VCaP (cell line): ENCODE results near the gene SLC16A12.

ENCODE experiments used
- H3K27ac ChIP-seq: fragments of 450-650 bp; 2 replicates; pipeline ENCODE4 v1.5.1; 2017
- CTCF ChIP-seq: fragments of 450-650 bp; conservative IDR thresholded peaks from 2 replicates; pipeline ENCODE4 v1.5.1; 2017; ENCODE audit warnings: mild to moderate bottlenecking, moderate library complexity

Gene SLC16A12

DNA sequence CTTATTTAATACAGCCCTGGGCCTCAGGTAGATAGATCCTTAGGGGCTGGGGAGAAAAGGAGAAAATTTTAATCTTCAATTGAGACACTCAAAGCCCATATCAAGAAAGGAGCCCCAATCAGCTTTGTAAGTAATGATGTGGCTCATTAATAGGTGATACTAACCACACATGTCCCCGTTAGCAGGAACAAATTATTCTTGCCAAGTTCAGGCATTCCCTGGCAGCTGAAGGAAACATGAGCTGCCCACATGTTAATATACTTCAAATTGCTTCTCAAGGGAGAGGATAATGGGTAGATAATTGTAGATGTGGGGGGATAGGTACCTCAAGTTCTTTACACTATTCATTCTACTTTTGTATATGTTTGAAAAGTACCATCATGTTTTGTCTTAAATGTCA lies 106.5 kb downstream of the SLC16A12 start:
- no peak overlapping the region for H3K27ac ChIP-seq
- TF ChIP-seq CTCF = no peak

DNA sequence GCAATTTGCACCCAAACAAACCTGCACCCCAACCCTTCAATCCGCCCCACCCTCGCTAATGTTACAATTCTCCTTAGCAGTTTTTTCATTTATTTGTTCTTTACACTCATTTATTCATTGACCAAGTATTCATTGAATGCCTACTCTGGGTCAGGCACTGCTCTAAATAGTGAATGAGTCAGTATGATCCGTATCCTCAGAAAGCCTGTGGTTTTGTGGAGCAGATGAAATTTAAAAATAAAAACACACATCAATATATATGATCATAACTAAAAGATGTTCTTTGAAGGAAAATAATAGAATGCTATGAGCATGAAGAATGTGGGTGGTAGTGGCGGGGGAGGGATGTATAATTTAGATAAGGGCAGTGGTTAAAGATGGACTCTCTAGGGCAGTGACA lies 107.8 kb downstream of the SLC16A12 start:
- H3K27ac ChIP-seq = no peak overlapping the region
- TF ChIP-seq CTCF = no peak

DNA sequence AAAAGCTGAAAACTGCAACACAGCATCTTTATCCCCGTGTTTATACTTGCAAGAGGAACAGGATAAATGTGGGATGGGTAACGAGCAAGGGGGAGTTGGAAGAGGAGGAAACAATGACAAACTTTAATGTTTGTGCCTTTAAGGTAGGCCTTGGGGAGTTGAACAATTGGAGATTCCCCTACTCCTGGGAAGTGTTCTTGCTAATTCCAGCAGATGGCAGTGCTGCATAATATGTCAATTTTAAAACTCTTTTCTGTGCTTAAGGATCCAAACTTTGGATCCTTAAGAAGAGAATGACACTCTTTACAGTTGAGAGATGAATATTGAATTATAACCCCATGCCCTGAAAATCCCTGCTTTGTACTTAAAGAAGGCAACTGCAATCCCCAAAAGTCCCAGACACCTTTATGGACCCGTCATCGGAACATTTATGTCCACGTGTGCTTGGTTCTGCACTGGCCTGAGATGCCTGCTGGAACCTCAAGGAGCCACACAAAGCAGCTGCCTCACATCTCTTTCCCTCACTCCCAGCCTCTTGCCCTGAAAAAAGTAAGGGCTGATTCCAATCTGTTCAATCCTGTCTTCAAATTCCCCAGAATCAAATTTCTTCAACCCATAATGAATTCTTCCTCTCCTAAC lies 109.0 kb downstream of the SLC16A12 start:
- no peak overlapping the region for H3K27ac ChIP-seq
- TF ChIP-seq CTCF = peak; percentile 87

GRCh38 chr10:89425000-89425399 lies 110.4 kb downstream of the SLC16A12 start:
- H3K27ac ChIP-seq = no peak overlapping the region
- no peak for TF ChIP-seq CTCF

DNA sequence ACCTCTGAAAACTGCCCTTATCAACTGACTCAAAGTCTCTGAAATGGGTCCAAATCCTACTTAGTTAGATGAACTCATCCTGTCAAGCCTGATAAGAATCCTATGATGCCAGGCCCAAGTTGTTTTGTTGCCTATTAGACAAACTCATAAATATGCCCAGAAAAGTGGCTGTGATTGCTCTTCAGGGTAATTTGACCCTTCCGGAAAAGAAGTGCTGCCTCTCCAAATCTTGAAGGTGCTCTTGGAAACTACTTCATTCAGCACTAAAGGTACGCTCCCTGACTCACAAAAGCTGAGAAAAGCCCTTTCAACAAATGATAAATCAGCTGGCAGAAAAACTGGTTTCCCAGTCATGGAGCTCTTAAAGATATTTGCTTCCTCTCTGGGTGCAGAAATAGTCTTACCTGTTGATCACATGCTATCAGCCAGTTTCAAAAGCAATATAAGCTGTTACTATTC lies 114.3 kb downstream of the SLC16A12 start:
- TF ChIP-seq CTCF = no peak
- peak overlapping the region; percentile 16; the same call in 1 of the 2 replicates for H3K27ac ChIP-seq

DNA sequence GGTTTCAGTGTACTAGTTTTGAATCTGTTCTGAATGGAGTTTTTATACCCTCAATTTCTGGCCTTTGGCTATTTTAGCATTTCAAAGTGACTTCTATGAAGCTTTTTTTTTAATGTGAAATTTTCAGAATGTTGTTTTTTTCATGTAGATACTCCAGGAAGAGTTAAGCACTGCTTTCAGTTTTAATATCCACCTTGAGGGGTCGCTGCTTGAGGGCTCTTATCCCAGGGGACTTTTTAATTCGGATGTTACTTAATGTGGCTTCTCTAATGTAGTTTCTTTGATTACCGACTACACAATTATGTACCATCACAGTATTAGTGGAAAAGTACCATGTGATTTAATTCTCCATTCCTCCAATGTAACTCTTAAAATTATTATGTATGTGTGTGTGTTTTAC lies 115.8 kb downstream of the SLC16A12 start:
- no peak for TF ChIP-seq CTCF
- no peak overlapping the region for H3K27ac ChIP-seq

DNA sequence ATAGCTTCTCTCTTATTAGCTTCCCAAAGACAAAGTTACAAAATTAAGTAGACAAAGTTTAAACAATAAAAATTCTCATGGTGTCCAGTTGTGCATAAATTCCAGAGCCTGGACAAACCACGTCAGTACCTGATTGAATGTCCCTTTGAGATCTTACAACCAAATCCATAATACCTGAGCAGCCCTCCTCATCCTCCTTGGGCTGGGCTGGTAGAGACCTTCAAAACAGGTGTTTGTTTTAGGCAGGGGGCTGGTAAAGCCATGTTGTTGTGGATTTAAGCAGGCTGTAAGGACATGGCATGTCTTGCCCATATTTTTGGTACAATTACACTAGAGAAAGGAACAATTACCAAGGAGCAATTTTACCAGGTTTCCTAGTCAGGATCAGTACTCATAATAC lies 118.9 kb downstream of the SLC16A12 start:
- no peak for TF ChIP-seq CTCF
- no peak overlapping the region for H3K27ac ChIP-seq
